GM12878 (cell line): ENCODE data around the gene ZNF804B.

Source experiments
- BMI1 ChIP-seq: fragments of 450-650 bp; IDR thresholded peaks from 2 replicates; pipeline ENCODE4 v1.6.1; 2016; ENCODE audit warnings: mild to moderate bottlenecking, moderate library complexity, borderline replicate concordance
- CHD4 ChIP-seq: fragments of 200-600 bp; sonication (generic); IDR thresholded peaks from 2 replicates; pipeline ENCODE4 v1.6.1; 2016; ENCODE audit warnings: mild to moderate bottlenecking
- CTCF ChIP-seq, 3 experiments: IDR thresholded peaks in 2 of 3; conservative IDR thresholded peaks in 1 of 3; 2 replicates each; pipeline ENCODE4 v1.5.1; 2011; ENCODE audit warnings: low read depth in 3 of 3, low read length in 3 of 3, mild to moderate bottlenecking in 3 of 3, control low read depth in 2 of 3, moderate library complexity in 2 of 3, inconsistent platforms in 1 of 3, mixed read lengths in 1 of 3; ENCODE audit not compliant: control insufficient read depth in 2 of 3, insufficient read depth in 1 of 3; ENCODE audit errors: extremely low read depth in 1 of 3
- MAX ChIP-seq: IDR thresholded peaks from 2 replicates; pipeline ENCODE4 v1.6.1; 2012; ENCODE audit warnings: low read depth, low read length, improper control_type of control experiment
- POLR2A ChIP-seq: IDR thresholded peaks from 2 replicates; pipeline ENCODE4 v1.6.1; 2011; ENCODE audit warnings: low read depth, mild to moderate bottlenecking, low read length
- SMC3 ChIP-seq: IDR thresholded peaks from 2 replicates; pipeline ENCODE4 v1.6.1; 2011; ENCODE audit warnings: low read length, improper control_type of control experiment, borderline replicate concordance
- USF2 ChIP-seq: IDR thresholded peaks from 2 replicates; pipeline ENCODE4 v1.6.1; 2011; ENCODE audit warnings: low read depth, low read length, improper control_type of control experiment, borderline replicate concordance
- ZNF24 ChIP-seq: fragments of 450-650 bp; IDR thresholded peaks from 2 replicates; pipeline ENCODE4 v1.6.1; 2017; ENCODE audit warnings: antibody characterized with exemption, mild to moderate bottlenecking
- ZSCAN29 ChIP-seq: fragments of 450-650 bp; IDR thresholded peaks from 2 replicates; pipeline ENCODE4 v1.6.1; 2017; ENCODE audit warnings: mild to moderate bottlenecking, moderate library complexity
- TF ChIP-seq, protein P1 (sequence below): IDR thresholded peaks from 2 replicates; pipeline ENCODE4 v1.6.1; 2012; ENCODE audit warnings: low read depth, low read length, improper control_type of control experiment

DNA sequence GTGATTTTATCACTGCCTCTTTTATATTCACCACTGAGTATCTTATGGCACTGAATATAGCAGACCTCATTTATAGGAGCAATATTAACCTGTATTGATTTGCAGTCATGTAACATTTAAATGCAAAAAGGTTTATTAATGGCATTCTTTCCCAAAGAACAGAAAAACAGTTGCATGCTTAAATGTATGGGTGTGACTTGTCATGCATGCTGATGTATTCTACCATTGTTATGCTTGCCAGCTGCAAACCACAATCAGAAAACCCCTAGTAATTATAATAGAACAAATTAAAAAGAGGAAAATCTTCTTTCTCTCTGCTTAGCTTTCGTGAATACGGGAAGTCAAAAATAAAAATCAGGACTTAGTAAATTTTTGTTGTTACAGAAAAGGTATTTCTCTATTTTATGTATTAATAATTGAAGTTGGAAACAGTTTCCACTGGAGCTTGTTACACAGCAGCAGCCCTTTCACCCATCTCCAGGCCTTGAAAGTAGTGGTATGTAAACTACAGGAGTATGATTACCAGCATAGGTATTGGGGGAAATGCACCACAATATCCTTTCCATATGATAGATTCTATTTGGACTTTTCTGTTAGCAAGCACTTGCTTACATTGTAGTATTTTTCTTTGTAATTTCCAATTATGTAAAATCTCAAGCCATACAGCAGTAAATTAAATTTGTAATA lies 183.5 kb downstream of the ZNF804B start:
- TF ChIP-seq USF2 (no peak), SMC3 (no peak), ZSCAN29 (no peak), MAX (no peak), CTCF (IDR thresholded peaks at IDR 0.05 in 2 of 3, conservative IDR thresholded peaks at IDR 0.05 in 1 of 3; ENCODE audit: control insufficient read depth in 2 of 3, extremely low read depth in 1 of 3, insufficient read depth in 1 of 3, low read depth in 3 of 3, low read length in 3 of 3) (no peak), POLR2A (no peak), CHD4 (no peak), ZNF24 (no peak), BMI1 (no peak)
- TF ChIP-seq, protein P1, sequence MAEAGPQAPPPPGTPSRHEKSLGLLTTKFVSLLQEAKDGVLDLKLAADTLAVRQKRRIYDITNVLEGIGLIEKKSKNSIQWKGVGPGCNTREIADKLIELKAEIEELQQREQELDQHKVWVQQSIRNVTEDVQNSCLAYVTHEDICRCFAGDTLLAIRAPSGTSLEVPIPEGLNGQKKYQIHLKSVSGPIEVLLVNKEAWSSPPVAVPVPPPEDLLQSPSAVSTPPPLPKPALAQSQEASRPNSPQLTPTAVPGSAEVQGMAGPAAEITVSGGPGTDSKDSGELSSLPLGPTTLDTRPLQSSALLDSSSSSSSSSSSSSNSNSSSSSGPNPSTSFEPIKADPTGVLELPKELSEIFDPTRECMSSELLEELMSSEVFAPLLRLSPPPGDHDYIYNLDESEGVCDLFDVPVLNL: no peak
